A549 (cell line): ENCODE results near the gene CACNB1. TPM values are rescaled to one million over a fixed set of nuclear protein-coding genes. Genes with fewer than 3 reads are reported as not detected.
A peak's percentile ranks its signal among the peaks of the same experiment; 100 is the strongest.

ENCODE experiments used
- ATAC-seq, 2 experiments: fragments of 200-7000 bp in 1 of 2; fragments of >200 bp in 1 of 2; cut with Nextera tagmentation in 1 of 2; cut with Tn5 transposase in 1 of 2; 3 replicates each; pipeline versions ENCODE4 v1.8.0 to v1.9.1; 2018 to 2020; ENCODE audit warnings: mild to moderate bottlenecking in 1 of 2, moderate library complexity in 1 of 2
- CTCF ChIA-PET: fragments of 300-600 bp; sonication (Branson Sonifier 250); formaldehyde crosslinking; extraction: SDS; loops from one replicate; lab custom pipeline; 2021; ENCODE audit warnings: antibody characterized with exemption, inconsistent platforms; lab: Yijun Ruan, JAX
- POLR2A ChIA-PET: fragments of 350-600 bp; formaldehyde crosslinking; extraction: SDS; loops from one replicate; lab custom pipeline; 2021; ENCODE audit warnings: antibody characterized with exemption, inconsistent platforms; lab: Yijun Ruan, JAX
- DNase-seq, 2 experiments: peaks; one replicate each; pipeline versions ENCODE4 v3.0.0 to v3.0.0-alpha.2; 2011 to 2016; ENCODE audit warnings: low read depth in 1 of 2, low spot score in 1 of 2
- FAIRE-seq: peaks from 2 replicates; lab custom pipeline; 2011; peaks lifted over from hg19 to GRCh38; lab: Jason Lieb, UNC
- H3K27ac ChIP-seq, 2 experiments: fragments of >200 bp; sonication (Bioruptor Twin); formaldehyde crosslinking; 3 replicates each; pipeline ENCODE4 v1.5.1; 2016 to 2017
- H3K4me1 ChIP-seq: fragments of >200 bp; sonication (Bioruptor Twin); formaldehyde crosslinking; 3 replicates; pipeline ENCODE4 v1.6.1; 2016
- H3K4me2 ChIP-seq: fragments of >200 bp; sonication (Bioruptor Twin); formaldehyde crosslinking; 3 replicates; pipeline ENCODE4 v1.6.1; 2016
- H3K4me3 ChIP-seq: fragments of >200 bp; sonication (Bioruptor Twin); formaldehyde crosslinking; 3 replicates; pipeline ENCODE4 v1.5.1; 2016
- H3K9me3 ChIP-seq: fragments of >200 bp; sonication (Bioruptor Twin); formaldehyde crosslinking; 3 replicates; pipeline ENCODE4 v1.6.1; 2016
- BCL3 ChIP-seq: fragments of >200 bp; sonication (Bioruptor Twin); formaldehyde crosslinking; IDR thresholded peaks from 3 replicates; pipeline ENCODE4 v1.6.1; 2016
- CBX8 ChIP-seq: fragments of 200-600 bp; sonication (generic); IDR thresholded peaks from 2 replicates; pipeline ENCODE4 v1.6.1; 2016
- CEBPB ChIP-seq, 2 experiments: fragments of >200 bp in 1 of 2; sonication (Bioruptor Twin) in 1 of 2; formaldehyde crosslinking in 1 of 2; IDR thresholded peaks; 2 replicates each; pipeline ENCODE4 v1.6.1; 2012 to 2016
- ELK1 ChIP-seq: fragments of 150-350 bp; IDR thresholded peaks from 2 replicates; pipeline ENCODE4 v1.6.1; 2014; ENCODE audit warnings: low read depth, mild to moderate bottlenecking, low read length
- EP300 ChIP-seq, 2 experiments: fragments of >200 bp; sonication (Bioruptor Twin); formaldehyde crosslinking; IDR thresholded peaks; 2 replicates in 1 of 2; 3 replicates in 1 of 2; pipeline ENCODE4 v1.6.1; 2016 to 2017
- FOSB ChIP-seq: fragments of 250-450 bp; sonication (Bioruptor Pico); IDR thresholded peaks from 2 replicates; pipeline ENCODE4 v1.5.0; 2020; ENCODE audit warnings: mild to moderate bottlenecking, moderate library complexity
- FOSL2 ChIP-seq, 2 experiments: fragments of 450-650 bp in 1 of 2; fragments of >200 bp in 1 of 2; sonication (Bioruptor Twin) in 1 of 2; formaldehyde crosslinking; IDR thresholded peaks; 2 replicates each; pipeline versions ENCODE4 v1.5.0 to v1.6.1; 2016 to 2020; ENCODE audit warnings: mild to moderate bottlenecking in 1 of 2, moderate library complexity in 1 of 2
- FOXS1 ChIP-seq: fragments of 250-450 bp; sonication (Bioruptor Pico); IDR thresholded peaks from 2 replicates; pipeline ENCODE4 v1.5.0; 2020; ENCODE audit warnings: mild to moderate bottlenecking, moderate library complexity
- HDAC2 ChIP-seq: fragments of 200-600 bp; sonication (generic); IDR thresholded peaks from 2 replicates; pipeline ENCODE4 v1.6.1; 2016
- HOXB5 ChIP-seq: fragments of 250-450 bp; sonication (Bioruptor Pico); IDR thresholded peaks from 2 replicates; pipeline ENCODE4 v1.5.0; 2020; ENCODE audit warnings: mild to moderate bottlenecking, moderate library complexity
- JUN ChIP-seq, 2 experiments: fragments of >200 bp; sonication (Bioruptor Twin); formaldehyde crosslinking; IDR thresholded peaks; 2 replicates in 1 of 2; 3 replicates in 1 of 2; pipeline ENCODE4 v1.6.1; 2016 to 2017
- JUNB ChIP-seq: fragments of >200 bp; sonication (Bioruptor Twin); formaldehyde crosslinking; IDR thresholded peaks from 2 replicates; pipeline ENCODE4 v1.6.1; 2016
- MAZ ChIP-seq: fragments of 150-350 bp; IDR thresholded peaks from 2 replicates; pipeline ENCODE4 v1.6.1; 2014; ENCODE audit warnings: antibody characterized with exemption, low read depth, low read length, borderline replicate concordance
- PBX3 ChIP-seq: IDR thresholded peaks from 2 replicates; pipeline ENCODE4 v1.6.1; 2012
- PHF8 ChIP-seq: fragments of 200-600 bp; sonication (generic); IDR thresholded peaks from 2 replicates; pipeline ENCODE4 v1.6.1; 2016; ENCODE audit warnings: low read depth, mild to moderate bottlenecking, antibody characterized with exemption, moderate library complexity, borderline replicate concordance
- POLR2A ChIP-seq: IDR thresholded peaks from 2 replicates; pipeline ENCODE4 v1.6.1; 2012; ENCODE audit warnings: mild to moderate bottlenecking, low read length
- RFX5 ChIP-seq: fragments of 450-650 bp; IDR thresholded peaks from 2 replicates; pipeline ENCODE4 v1.7.1; 2014; ENCODE audit warnings: antibody characterized with exemption, mild to moderate bottlenecking, moderate library complexity
- ZNF302 ChIP-seq: fragments of 250-450 bp; sonication (Bioruptor Pico); IDR thresholded peaks from 2 replicates; pipeline ENCODE4 v1.9.0; 2021; ENCODE audit warnings: inconsistent platforms, mild to moderate bottlenecking, moderate library complexity
- whole genome bisulfite sequencing: methylation state at CpG from one replicate; pipeline ENCODE4 v1.1.6; 2017; ENCODE audit errors: missing lambda C conversion rate; 5-methylcytosine and 5-hydroxymethylcytosine counted together
- polyA plus RNA-seq, 4 experiments: library from polyadenylated mRNA; depleted of rRNA in 3 of 4; stranded (reverse); fragments of >200 nt; fragmentation: RNase III in 1 of 4; extraction: RNeasy Plus Mini Kit Qiagen cat#74134 plus additional on column Dnase treatment in 1 of 4; gene quantifications; 2 replicates in 3 of 4; 3 replicates in 1 of 4; pipeline ENCODE4 v1.2.3, GENCODE V29; 2011 to 2017

CACNB1 gene
- polyA plus RNA-seq, 2 of the 4 experiments (the other 2 are of a cell fraction) = 3.6 to 3.9 TPM

- 0 out of 2 replicates have a peak, but pooled peaks have one; percentile 30 for TF ChIP-seq FOXS1 (CRISPR knock-in tag)
- TF ChIP-seq JUNB = 0 out of 2 replicates have a peak, but pooled peaks have one; percentile 18
- TF ChIP-seq BCL3 = no peak
- TF ChIP-seq HDAC2 = no peak
- TF ChIP-seq JUN (IDR thresholded peaks at IDR 0.05) = 0 out of 5 replicates have a peak, but pooled peaks of 1 of the 2 experiments have one; percentile 26
- TF ChIP-seq FOSL2 (IDR thresholded peaks at IDR 0.05) = no peak
- peak; percentile 64 for TF ChIP-seq FOSL2 (CRISPR knock-in tag; IDR thresholded peaks at IDR 0.05)
- TF ChIP-seq FOSB (CRISPR knock-in tag) = no peak
- TF ChIP-seq POLR2A = 0 out of 2 replicates have a peak, but pooled peaks have one; percentile 6
- no peak for TF ChIP-seq PHF8
- no peak for TF ChIP-seq RFX5
- H3K4me2 ChIP-seq = peak overlapping the region; percentile 65
- no peak overlapping the region for H3K4me3 ChIP-seq
- 21% methylated on average over 15 of the region's 15 CpGs for WGBS
- no peaks in the 10 kb centered on the region for H3K9me3 ChIP-seq
- ATAC-seq (peak; percentile 56 to 70), DNase-seq (peak; percentile 81 to 95), FAIRE-seq (no peak)
- ChIA-PET POLR2A (interaction anchor here (1.0 to 1.9 kb wide), 4 partner anchors 11 to 39 kb away, joined by 3 to 16 read pairs (median 6); partner anchors contain the start of gene RPL19), CTCF (interaction anchor here (0.5 to 21.6 kb wide), 9 partner anchors 8 to 255 kb away, joined by 3 to 1140 read pairs (median 6); partner anchors contain the start of genes ARL5C, CACNB1, PLXDC1 and RPL19)
- peak overlapping the region; percentile 61 to 82 for H3K27ac ChIP-seq
- H3K4me1 ChIP-seq = peaks cover 40% of the 10 kb centered on the region
Observed at GRCh38 chr17:39238311-39238972, 41.0 kb upstream of the CACNB1 start.

GRCh38 chr17:39237586-39237985 is 40.1 kb upstream of the CACNB1 start:
- peaks cover 40% of the 10 kb centered on the region for H3K4me1 ChIP-seq
- H3K4me2 ChIP-seq = peak overlapping the region; percentile 65; the same call in 2 of the 3 replicates
- no peak for FAIRE-seq
- 0 out of 6 replicates have a peak, but pooled peaks of 1 of the 2 experiments have one; percentile 1 for ATAC-seq
- H3K9me3 ChIP-seq = no peaks in the 10 kb centered on the region
- 86% methylated on average over 6 of the region's 7 CpGs for WGBS
- POLR2A ChIA-PET = interaction anchor here (1.2 to 1.9 kb wide), 2 partner anchors 11 to 38 kb away, joined by 3 to 16 read pairs; partner anchors contain the start of gene RPL19
- DNase-seq = no peak
- TF ChIP-seq HOXB5 (CRISPR knock-in tag) = no peak
- TF ChIP-seq, all 56 proteins: peak for 0
- CTCF ChIA-PET = interaction anchor here (0.7 to 21.6 kb wide), 7 partner anchors 10 to 310 kb away, joined by 3 to 1140 read pairs (median 9); partner anchors contain the start of genes ARL5C, CACNB1, PLXDC1 and RPL19
- H3K4me3 ChIP-seq = no peak overlapping the region
- H3K27ac ChIP-seq = peak overlapping the region; percentile 61 to 82; a peak in 4 of 6 replicates

- ATAC-seq (peak; percentile 8 to 10; a peak in 4 of 6 replicates), FAIRE-seq (no peak), DNase-seq (no peak)
- CTCF ChIA-PET = interaction anchor here (0.7 to 21.6 kb wide), 13 partner anchors 11 to 310 kb away, joined by 3 to 1140 read pairs (median 5); partner anchors contain the start of genes ARL5C, CACNB1, PLXDC1 and RPL19
- no peaks in the 10 kb centered on the region for H3K9me3 ChIP-seq
- POLR2A ChIA-PET = interaction anchor here (1.1 kb wide), 1 partner anchor 34 kb away, joined by 7 read pairs; no protein-coding TSS in a partner anchor
- no peak overlapping the region; the same call in 2 of the 3 replicates for H3K4me2 ChIP-seq
- 70% methylated on average over 6 of the region's 6 CpGs for WGBS
- TF ChIP-seq EP300 (IDR thresholded peaks at IDR 0.05) (no peak), ELK1 (no peak), CEBPB (IDR thresholded peaks at IDR 0.05) (no peak), CBX8 (no peak), PBX3 (no peak), MAZ (no peak), POLR2A (no peak), PHF8 (no peak), ZNF302 (no peak)
- H3K4me3 ChIP-seq = no peak overlapping the region
- H3K27ac ChIP-seq = peak overlapping the region; percentile 61 to 82; a peak in 4 of 6 replicates
- H3K4me1 ChIP-seq = peaks cover 40% of the 10 kb centered on the region
Observed at GRCh38 chr17:39236981-39237441, 39.5 kb upstream of the CACNB1 start.
